ENCODE measurements around the gene FARSA.
"Not testable (repeated sequence)": the region's sequence is repeated elsewhere in the genome, so short reads cannot be mapped to it uniquely, and the experiment has no call there.

Gene FARSA

DNA sequence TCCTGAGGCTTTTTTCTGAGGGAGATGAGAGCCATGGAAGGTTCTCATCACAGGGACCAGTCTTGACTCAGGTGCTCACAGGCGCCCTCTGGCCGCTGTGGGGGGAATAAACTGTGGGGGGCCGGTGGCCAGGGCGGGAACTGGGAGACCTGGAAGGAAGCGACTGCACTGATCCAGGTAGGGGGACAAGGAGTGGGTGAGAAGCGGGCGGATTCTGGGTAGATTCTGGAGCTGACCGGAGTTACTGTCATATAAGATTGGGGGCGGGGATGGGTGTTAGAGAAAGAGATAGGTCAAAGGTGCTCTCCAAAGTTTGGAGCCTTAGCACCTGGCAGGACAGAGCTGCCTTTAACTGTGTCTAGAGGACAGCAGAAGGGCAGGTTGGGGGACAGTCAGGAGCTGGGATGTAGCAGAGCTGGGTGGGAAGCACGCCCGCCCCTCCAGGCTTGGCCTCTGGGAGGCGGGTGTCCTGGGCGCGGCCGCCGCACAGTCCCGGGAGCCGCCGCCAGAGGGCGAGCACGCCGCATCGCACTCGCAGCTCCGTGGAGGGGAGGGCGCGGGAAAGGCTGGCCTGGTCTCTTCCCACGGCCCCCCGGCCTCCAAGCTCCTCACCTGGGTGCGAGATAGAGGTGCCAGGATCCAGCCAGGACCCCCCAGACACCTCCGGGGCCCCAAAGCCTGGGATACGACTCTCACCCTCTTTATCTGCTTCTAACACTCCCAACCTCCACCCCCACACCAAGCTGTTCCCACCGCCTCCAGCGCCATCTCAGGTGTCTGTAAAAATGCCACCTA, 31.7 kb upstream of the FARSA start:
- TF ChIP-seq, protein P1, sequence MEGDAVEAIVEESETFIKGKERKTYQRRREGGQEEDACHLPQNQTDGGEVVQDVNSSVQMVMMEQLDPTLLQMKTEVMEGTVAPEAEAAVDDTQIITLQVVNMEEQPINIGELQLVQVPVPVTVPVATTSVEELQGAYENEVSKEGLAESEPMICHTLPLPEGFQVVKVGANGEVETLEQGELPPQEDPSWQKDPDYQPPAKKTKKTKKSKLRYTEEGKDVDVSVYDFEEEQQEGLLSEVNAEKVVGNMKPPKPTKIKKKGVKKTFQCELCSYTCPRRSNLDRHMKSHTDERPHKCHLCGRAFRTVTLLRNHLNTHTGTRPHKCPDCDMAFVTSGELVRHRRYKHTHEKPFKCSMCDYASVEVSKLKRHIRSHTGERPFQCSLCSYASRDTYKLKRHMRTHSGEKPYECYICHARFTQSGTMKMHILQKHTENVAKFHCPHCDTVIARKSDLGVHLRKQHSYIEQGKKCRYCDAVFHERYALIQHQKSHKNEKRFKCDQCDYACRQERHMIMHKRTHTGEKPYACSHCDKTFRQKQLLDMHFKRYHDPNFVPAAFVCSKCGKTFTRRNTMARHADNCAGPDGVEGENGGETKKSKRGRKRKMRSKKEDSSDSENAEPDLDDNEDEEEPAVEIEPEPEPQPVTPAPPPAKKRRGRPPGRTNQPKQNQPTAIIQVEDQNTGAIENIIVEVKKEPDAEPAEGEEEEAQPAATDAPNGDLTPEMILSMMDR (IDR thresholded peaks at IDR 0.05; ENCODE audit: borderline replicate concordance, control extremely low read depth, extremely low read depth, insufficient read depth, missing control alignments) = peak; percentile 100
- in situ Hi-C loops (cut with MboI; ENCODE audit: low sequenced_read_pairs, unreplicated experiment) = no loop called here
- DNase-seq (ENCODE audit: low spot score) = peak; percentile 89

DNA sequence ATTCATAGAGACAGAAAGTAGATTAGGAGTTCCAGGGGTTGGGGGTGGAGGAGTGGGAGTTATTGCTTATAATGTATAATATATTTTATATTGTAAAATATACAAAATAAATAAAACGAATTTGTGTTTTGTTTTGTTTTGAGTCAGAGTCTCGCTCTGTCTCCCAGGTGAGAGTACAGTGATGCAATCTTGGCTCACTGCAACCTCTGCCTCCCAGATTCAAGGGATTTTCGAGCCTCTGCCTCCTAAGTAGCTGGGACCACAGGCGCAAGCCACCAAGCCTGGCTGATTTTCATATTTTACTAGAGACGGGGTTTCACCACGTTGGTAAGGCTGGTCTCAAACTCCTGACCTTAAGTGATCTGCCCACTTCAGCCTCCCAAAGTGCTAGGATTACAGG, 26.0 kb upstream of the FARSA start:
- DNase-seq (ENCODE audit: low spot score) = no peak
- in situ Hi-C loops (cut with MboI; ENCODE audit: low sequenced_read_pairs, unreplicated experiment) = no loop called here
- TF ChIP-seq, protein P1 (IDR thresholded peaks at IDR 0.05; ENCODE audit: borderline replicate concordance, control extremely low read depth, extremely low read depth, insufficient read depth, missing control alignments) = no peak

DNA sequence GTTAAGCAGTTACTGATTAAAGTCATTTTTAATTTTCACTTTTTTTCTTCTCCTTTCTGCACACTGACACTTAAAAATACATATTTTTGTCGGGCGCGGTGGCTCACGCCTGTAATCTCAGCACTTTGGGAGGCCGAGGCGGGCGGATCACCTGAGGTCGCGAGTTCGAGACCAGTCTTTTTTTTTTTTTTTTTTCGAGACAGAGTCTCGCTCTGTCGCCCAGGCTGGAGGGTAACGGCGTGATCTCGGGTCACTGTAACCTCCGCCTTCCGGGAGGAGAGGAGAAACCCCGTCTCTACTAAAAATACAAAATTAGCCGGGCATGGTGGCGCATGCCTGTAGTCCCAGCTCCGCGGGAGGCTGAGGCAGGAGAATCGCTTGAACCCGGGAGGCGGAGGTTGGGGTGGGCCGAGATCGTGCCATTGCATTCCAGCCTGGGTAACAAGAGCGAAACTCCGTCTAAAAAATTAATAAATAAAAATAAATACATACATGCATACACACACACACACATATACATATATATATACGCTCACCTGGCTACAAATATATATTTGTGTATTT, 24.0 kb upstream of the FARSA start:
- DNase-seq (ENCODE audit: low spot score); in situ Hi-C loops (cut with MboI; ENCODE audit: low sequenced_read_pairs, unreplicated experiment): not testable (repeated sequence)

DNA sequence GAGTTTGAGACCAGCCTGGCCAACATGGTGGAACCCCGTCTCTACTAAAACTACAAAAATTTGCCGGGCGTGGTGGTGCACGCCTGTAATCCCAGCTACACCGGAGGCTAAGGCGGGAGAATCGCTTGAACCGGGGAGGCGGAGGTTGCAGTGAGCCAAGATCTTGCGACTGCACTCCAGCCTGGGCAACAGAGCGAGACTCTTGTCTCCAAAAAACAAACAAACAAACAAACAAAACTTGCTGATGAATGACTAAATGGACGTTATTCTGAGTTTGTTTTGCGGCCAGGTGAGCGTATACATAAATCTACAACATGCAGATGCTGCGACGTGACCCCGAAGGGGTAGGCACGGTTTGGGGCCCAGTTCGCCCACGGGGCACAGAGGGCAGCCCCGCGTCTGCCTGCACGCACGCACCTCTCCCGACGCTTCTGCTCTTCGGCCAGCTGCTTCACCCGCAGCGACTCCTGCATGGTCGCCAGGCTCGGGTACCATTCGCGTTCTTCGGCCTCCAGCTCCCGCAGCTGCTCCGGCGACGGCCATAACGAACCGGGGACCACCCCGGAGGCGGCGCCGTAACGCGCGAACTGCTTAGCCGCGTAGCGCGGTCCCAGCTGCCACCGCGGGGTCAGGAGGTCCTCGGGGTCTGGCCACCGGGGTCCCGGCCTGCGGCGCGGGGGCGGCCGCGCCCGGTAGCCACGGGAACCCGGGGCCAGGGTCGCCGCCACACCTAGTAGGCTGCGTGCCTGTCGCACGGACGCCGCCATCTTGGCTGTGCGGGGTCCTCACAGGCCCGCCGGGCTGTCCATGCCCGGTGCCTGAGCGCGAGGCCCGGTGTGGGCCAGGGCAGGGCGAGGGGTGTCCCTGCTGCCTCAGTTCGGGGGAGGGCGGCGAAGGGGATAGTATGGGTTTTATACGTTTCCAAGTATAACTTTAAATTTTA, 23.2 kb upstream of the FARSA start, which contains the start of gene GADD45GIP1:
Gene GADD45GIP1 (minus strand): TSS at position 778 of the 943 bp plus-strand sequence. CDS start 11 bp downstream, at position 767.
- DNase-seq (ENCODE audit: low spot score) = peak; percentile 89
- TF ChIP-seq, protein P1 (IDR thresholded peaks at IDR 0.05; ENCODE audit: borderline replicate concordance, control extremely low read depth, extremely low read depth, insufficient read depth, missing control alignments) = no peak
- in situ Hi-C loops (cut with MboI; ENCODE audit: low sequenced_read_pairs, unreplicated experiment) = no loop called here

DNA sequence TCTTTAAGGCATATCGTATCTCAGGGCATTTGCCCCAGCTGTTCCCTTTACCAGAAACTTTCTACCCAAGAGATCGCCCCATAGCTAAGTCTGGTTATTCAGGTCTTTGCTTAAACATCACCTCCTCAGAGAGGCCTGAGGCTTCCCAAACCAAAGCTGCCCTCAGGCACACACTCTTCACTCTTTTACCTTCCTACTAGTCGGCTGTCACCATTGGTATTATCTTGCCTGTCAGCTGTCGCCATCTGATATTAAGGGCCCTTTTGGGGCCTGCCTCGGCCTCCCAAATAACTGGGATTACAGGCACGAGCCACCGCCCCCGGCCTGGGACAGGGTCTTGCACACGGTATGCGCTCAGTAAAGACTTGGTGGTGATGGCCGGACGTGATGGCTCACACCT, 22.5 kb upstream of the FARSA start:
- in situ Hi-C loops (cut with MboI; ENCODE audit: low sequenced_read_pairs, unreplicated experiment) = no loop called here
- TF ChIP-seq, protein P1 (IDR thresholded peaks at IDR 0.05; ENCODE audit: borderline replicate concordance, control extremely low read depth, extremely low read depth, insufficient read depth, missing control alignments) = no peak
- DNase-seq (ENCODE audit: low spot score) = no peak

DNA sequence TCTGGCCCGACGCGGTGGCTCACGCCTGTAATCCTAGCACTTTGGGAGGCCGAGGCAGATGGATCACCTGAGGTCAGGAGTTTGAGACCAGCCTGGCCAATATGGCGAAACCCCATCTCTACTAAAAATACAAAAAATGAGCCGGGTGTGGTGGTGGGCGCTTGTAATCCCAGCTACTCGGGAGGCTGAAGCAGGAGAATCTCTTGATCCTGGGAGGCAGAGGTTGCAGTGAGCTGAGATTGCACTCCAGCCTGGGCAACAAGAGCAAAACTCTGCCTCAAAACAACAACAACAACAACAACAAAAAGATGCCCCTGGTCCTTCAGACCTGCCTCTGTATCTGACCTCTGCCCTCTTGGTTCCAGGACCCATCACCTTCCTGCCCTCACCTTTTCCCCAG, 22.1 kb upstream of the FARSA start:
- in situ Hi-C loops (cut with MboI; ENCODE audit: low sequenced_read_pairs, unreplicated experiment); DNase-seq (ENCODE audit: low spot score): not testable (repeated sequence)

DNA sequence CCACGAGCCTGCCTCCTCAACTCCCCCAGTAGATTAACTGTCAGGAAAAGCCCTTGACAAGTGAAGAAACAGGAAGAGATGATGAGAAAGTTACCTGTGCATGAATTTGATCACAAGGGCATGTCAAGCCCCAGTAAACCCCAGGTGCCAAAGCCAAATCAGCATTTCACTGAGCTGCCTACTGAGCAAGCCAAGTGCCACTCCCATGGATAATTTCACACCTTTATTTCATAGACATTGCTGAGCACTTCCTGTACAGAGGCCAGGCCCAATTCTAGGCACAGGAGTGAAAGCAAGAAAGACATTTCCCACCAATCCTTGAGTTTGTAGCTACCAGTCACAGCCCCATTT, 21.1 kb upstream of the FARSA start:
- no peak for DNase-seq (ENCODE audit: low spot score)
- TF ChIP-seq, protein P1 (IDR thresholded peaks at IDR 0.05; ENCODE audit: borderline replicate concordance, control extremely low read depth, extremely low read depth, insufficient read depth, missing control alignments) = no peak
- in situ Hi-C loops (cut with MboI; ENCODE audit: low sequenced_read_pairs, unreplicated experiment) = no loop called here
